ENCODE measurements around the gene MAPKBP1.

The MAPKBP1 gene

DNA sequence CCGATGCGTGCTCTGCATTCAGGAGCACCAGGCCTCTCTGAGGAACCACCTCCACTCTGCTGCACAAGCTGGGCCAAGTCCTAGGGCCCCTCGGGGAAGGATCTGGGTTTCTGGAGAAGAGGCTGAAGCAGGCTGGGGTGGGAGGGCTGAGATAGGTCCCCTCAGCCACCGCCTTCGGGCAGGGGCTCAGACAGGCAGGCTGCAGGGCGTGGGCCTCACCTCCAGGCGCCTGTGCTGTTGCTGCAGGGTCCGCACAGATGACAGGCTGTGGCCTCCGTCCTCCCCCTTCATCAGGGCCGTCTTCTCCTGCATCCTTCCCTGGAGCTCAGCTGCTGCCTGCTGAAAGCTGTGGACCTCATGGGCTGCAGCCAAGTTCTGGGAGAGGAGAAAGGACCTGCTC is 79.5 kb downstream of the MAPKBP1 start:
- Histone ChIP-seq H3K4me3 (ENCODE audit: low read length) (no peak overlapping the region), H3K9me3 (ENCODE audit: control insufficient read depth, low read length) (no peaks in the 10 kb centered on the region), H3K36me3 (ENCODE audit: control insufficient read depth, insufficient read depth, low read length, severe bottlenecking) (peaks cover 1% of the 10 kb centered on the region), H3K27me3 (replicated peaks; ENCODE audit: control insufficient read depth, insufficient read depth, low read length) (peaks cover 53% of the 10 kb centered on the region), H3K4me1 (ENCODE audit: control insufficient read depth, insufficient read depth, low read length) (no peaks in the 10 kb centered on the region), H3K9ac (ENCODE audit: low read length) (no peak overlapping the region)
- no peak for DNase-seq (ENCODE audit: low read depth)

DNA sequence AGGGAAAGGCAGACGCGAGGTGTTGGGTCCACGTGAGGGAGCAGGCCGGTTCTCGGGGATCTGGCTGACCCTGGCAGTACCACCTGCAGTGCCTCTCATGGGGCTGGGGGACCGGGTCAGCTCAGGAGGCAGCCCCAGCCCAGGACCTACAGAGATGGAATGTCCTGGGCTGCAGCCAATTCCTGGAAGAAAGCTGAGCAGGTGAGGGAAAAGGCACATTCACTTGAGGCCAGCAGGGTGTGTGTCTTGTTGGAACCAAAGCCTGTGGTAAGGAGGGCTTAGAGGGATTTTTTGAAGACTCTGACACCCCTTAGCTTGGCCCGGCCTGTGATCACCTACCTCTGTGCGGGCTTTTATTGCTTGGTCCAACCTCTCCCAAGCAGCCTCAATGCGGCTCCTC is 80.2 kb downstream of the MAPKBP1 start:
- Histone ChIP-seq H3K9me3 (ENCODE audit: control insufficient read depth, low read length) (no peaks in the 10 kb centered on the region), H3K4me1 (ENCODE audit: control insufficient read depth, insufficient read depth, low read length) (no peaks in the 10 kb centered on the region), H3K27me3 (replicated peaks; ENCODE audit: control insufficient read depth, insufficient read depth, low read length) (peaks cover 49% of the 10 kb centered on the region), H3K4me3 (ENCODE audit: low read length) (no peak overlapping the region), H3K9ac (ENCODE audit: low read length) (no peak overlapping the region), H3K36me3 (ENCODE audit: control insufficient read depth, insufficient read depth, low read length, severe bottlenecking) (no peaks in the 10 kb centered on the region)
- no peak for DNase-seq (ENCODE audit: low read depth)

DNA sequence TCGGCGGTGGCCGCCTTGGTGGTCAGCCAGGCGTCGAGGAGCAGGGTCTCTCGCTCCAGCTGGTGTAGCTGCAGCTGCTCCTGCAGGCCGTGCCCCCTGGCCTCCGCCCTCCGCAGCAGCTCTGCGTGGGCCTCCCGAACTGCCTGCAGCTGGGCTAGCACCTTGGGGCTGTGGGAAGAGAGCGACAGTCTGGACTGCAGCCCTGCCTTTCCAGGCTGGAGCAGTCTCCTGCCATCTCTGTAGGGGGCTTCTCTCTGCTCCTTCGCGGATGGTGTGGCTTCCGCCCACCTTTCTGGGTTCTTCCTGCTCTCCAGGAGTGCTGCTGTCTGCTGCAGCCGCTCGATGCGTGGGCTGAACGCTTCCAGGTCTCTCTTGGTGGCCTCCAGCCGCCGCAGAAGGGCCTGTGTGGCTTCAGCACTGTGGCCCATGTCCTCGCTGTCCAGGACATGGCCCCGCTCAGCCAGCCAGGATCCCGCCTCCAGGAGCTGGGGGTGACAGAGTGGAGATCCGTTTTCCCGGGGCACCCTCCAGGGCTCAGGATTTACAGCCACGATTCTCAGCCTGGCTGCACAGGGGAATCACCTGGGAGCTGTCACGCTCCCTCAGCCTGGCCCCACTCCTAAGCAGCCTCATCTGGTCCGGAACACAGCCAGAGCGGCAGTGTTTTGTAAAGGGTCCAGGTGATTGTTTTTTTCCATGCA is 81.1 kb downstream of the MAPKBP1 start:
- H3K4me3 ChIP-seq (ENCODE audit: low read length): no peak overlapping the region
- H3K36me3 ChIP-seq (ENCODE audit: control insufficient read depth, insufficient read depth, low read length, severe bottlenecking): no peaks in the 10 kb centered on the region
- H3K4me1 ChIP-seq (ENCODE audit: control insufficient read depth, insufficient read depth, low read length): no peaks in the 10 kb centered on the region
- H3K27me3 ChIP-seq (replicated peaks; ENCODE audit: control insufficient read depth, insufficient read depth, low read length): peaks cover 45% of the 10 kb centered on the region
- no peaks in the 10 kb centered on the region for H3K9me3 ChIP-seq (ENCODE audit: control insufficient read depth, low read length)
- DNase-seq (ENCODE audit: low read depth): no peak
- no peak overlapping the region for H3K9ac ChIP-seq (ENCODE audit: low read length)

DNA sequence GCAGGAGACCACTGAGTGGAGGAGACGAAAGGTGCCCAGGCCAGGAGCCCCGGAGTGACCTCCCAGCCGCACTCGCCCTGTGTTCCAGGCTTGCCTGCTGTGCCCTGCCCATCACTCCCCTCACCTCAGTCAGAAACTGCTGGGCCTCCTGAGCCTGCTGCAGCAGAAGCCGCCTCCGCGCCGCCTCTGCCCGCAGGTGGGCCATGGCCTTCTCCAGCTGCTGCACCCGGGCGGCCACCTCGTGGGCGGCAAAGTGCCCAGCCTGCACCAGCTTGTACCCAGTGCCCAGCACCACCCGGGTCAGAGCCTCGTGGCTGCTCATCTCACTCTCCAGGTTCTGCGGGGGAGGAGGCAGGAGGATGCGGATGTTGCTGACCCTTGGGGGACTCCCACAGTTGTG is 82.0 kb downstream of the MAPKBP1 start:
- H3K9me3 ChIP-seq (ENCODE audit: control insufficient read depth, low read length): no peaks in the 10 kb centered on the region

DNA sequence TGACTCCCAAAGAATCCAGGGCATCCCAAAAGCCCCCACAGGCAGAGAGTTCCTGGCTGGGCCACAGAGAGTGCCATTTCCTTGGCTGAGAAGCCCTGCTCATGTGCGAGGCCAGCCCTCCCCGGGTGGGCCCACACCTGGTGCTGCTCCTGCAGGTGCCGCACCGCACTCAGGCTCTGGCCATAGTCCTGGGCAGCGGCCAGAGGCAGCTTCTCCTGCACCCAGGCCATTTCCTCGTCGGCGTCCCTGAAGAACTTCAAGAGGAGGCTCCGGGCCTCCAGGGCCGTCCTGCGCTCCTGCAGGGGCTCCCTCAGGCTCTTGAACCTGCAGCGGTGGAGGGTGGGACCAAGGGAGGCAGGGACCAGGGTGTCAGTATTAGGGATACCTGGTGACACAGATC is 82.4 kb downstream of the MAPKBP1 start:
- Histone ChIP-seq H3K9me3 (ENCODE audit: control insufficient read depth, low read length) (no peaks in the 10 kb centered on the region), H3K36me3 (ENCODE audit: control insufficient read depth, insufficient read depth, low read length, severe bottlenecking) (no peaks in the 10 kb centered on the region), H3K27me3 (replicated peaks; ENCODE audit: control insufficient read depth, insufficient read depth, low read length) (peaks cover 39% of the 10 kb centered on the region), H3K4me3 (ENCODE audit: low read length) (no peak overlapping the region), H3K4me1 (ENCODE audit: control insufficient read depth, insufficient read depth, low read length) (no peaks in the 10 kb centered on the region), H3K9ac (ENCODE audit: low read length) (no peak overlapping the region)
- no peak for DNase-seq (ENCODE audit: low read depth)

More for the DNA sequence above, 82.0 kb downstream of the MAPKBP1 start:
- no peak overlapping the region for H3K4me3 ChIP-seq (ENCODE audit: low read length)
- no peaks in the 10 kb centered on the region for H3K4me1 ChIP-seq (ENCODE audit: control insufficient read depth, insufficient read depth, low read length)
- no peak for DNase-seq (ENCODE audit: low read depth)
- peaks cover 39% of the 10 kb centered on the region for H3K27me3 ChIP-seq (replicated peaks; ENCODE audit: control insufficient read depth, insufficient read depth, low read length)
- no peaks in the 10 kb centered on the region for H3K36me3 ChIP-seq (ENCODE audit: control insufficient read depth, insufficient read depth, low read length, severe bottlenecking)
- no peak overlapping the region for H3K9ac ChIP-seq (ENCODE audit: low read length)

DNA sequence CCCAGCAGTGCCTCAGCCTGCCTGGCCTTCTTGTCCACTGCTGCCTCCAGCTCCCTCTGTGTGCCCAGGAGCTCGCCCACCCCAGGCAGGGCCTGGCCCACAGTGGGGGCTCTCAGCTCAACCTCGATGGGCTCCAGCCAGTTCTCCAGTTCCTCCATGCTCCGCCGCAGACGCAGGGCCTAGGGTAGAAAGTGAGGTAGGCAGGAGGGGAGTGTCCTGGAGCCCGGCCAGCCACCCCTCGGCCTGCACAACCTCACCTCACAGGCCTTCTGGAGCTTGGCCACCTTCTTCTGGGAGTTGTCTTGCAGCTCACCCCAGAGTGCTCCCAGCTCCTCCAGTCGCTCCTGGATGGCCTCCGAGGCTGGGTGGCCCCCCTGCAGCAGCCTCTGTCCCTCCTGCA is 83.0 kb downstream of the MAPKBP1 start:
- H3K27me3 ChIP-seq (replicated peaks; ENCODE audit: control insufficient read depth, insufficient read depth, low read length): peaks cover 37% of the 10 kb centered on the region
- H3K9ac ChIP-seq (ENCODE audit: low read length): no peak overlapping the region
- H3K36me3 ChIP-seq (ENCODE audit: control insufficient read depth, insufficient read depth, low read length, severe bottlenecking): no peaks in the 10 kb centered on the region
- no peaks in the 10 kb centered on the region for H3K4me1 ChIP-seq (ENCODE audit: control insufficient read depth, insufficient read depth, low read length)
- DNase-seq (ENCODE audit: low read depth): no peak
- no peak overlapping the region for H3K4me3 ChIP-seq (ENCODE audit: low read length)
- H3K9me3 ChIP-seq (ENCODE audit: control insufficient read depth, low read length): no peaks in the 10 kb centered on the region

DNA sequence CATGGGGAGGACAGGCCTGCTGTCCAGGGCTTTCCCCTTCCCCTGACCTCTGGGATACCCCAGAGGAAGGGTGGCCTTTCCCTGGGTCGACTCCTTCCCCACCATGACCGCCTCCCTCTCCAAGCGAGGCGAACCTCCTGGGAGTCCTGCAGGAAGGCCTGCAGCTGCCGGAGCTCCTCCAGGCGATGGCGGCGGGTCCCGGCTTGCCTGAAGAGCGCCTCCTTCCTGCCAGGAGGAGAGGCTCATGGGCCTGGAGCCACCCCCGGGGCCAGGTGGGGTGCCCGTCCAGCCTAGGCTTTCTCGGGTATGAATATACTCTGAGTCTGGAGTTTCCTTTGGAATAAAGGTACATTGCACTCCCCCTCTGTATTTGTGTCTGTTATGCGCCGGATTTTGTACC is 84.5 kb downstream of the MAPKBP1 start:
- no peaks in the 10 kb centered on the region for H3K9me3 ChIP-seq (ENCODE audit: control insufficient read depth, low read length)
- no peak overlapping the region for H3K4me3 ChIP-seq (ENCODE audit: low read length)
- no peak for DNase-seq (ENCODE audit: low read depth)
- peaks cover 37% of the 10 kb centered on the region for H3K27me3 ChIP-seq (replicated peaks; ENCODE audit: control insufficient read depth, insufficient read depth, low read length)
- H3K36me3 ChIP-seq (ENCODE audit: control insufficient read depth, insufficient read depth, low read length, severe bottlenecking): no peaks in the 10 kb centered on the region
- no peak overlapping the region for H3K9ac ChIP-seq (ENCODE audit: low read length)
- no peaks in the 10 kb centered on the region for H3K4me1 ChIP-seq (ENCODE audit: control insufficient read depth, insufficient read depth, low read length)

DNA sequence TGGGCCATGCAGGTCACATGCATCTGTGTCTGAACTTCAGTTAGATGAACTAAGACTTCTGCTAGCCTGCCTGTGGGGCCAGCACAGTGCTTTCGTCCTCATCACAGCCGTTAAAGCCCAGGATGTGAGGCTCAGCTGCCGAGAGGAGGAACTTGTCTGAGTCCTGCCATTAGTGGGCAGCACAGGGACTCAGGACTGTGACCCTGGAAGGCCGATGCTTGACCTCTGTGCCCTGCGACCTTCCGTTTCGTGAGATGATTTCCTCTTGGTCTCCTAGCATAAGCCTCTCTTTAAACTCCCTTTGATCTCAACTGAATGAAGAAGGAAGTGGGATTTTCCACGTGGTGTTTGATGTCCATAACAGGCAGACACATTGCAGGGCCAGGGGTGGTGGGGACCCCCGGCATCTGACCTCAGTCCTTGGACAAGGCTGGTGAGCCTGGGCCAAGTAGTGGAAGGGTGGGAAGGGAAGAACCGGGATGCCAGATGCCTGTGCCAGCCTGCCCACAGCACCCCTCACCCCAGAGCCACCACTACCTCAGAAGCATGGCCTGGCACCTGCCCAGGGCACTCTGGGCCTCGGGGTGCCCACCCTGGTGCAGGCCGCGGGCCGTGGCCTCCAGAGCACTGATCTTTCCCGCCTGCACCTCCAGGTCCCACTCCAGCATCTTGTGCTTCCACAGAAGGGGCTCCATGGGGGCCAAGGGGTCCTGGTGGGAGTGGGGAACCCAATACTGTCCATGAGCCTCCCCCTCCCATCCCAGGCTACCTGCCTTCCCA is 86.0 kb downstream of the MAPKBP1 start:
- no peak overlapping the region for H3K4me3 ChIP-seq (ENCODE audit: low read length)
- no peaks in the 10 kb centered on the region for H3K4me1 ChIP-seq (ENCODE audit: control insufficient read depth, insufficient read depth, low read length)
- H3K27me3 ChIP-seq (replicated peaks; ENCODE audit: control insufficient read depth, insufficient read depth, low read length): peaks cover 24% of the 10 kb centered on the region
- DNase-seq (ENCODE audit: low read depth): no peak
- no peaks in the 10 kb centered on the region for H3K36me3 ChIP-seq (ENCODE audit: control insufficient read depth, insufficient read depth, low read length, severe bottlenecking)
- no peak overlapping the region for H3K9ac ChIP-seq (ENCODE audit: low read length)
- H3K9me3 ChIP-seq (ENCODE audit: control insufficient read depth, low read length): no peaks in the 10 kb centered on the region

DNA sequence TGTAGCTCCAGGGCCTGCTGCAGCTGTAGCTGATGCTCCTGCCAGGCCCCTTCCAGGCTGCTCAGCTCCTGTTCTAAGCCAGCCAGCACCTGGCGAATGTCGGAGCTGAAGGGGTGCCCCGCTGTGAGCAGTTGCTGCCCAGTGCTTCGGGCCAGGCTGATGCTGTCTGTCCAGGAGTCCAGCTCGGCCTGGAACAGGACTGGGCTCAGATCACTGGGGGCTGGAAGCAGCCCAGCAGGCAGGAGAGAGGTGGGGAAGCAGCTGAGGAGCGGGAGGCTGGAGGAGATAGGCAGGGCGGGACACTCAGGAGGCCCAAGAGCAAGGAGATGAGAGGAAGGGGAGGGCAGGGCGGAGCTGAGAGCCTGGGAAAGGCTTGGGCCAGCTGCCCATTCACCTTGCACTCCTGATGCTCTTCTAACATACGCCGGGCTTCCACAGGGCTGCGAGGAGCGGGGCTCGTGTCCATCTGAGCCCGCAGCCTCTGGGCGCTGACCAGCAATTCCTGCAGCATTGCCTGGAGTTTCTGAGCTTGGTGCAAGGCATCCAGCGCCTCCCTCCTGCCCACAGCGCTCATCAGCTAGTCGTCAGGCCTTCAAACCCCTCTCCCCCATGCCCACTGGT is 87.6 kb downstream of the MAPKBP1 start:
- Histone ChIP-seq H3K9me3 (ENCODE audit: control insufficient read depth, low read length) (no peaks in the 10 kb centered on the region), H3K4me1 (ENCODE audit: control insufficient read depth, insufficient read depth, low read length) (no peaks in the 10 kb centered on the region), H3K9ac (ENCODE audit: low read length) (no peak overlapping the region), H3K36me3 (ENCODE audit: control insufficient read depth, insufficient read depth, low read length, severe bottlenecking) (no peaks in the 10 kb centered on the region), H3K4me3 (ENCODE audit: low read length) (no peak overlapping the region), H3K27me3 (replicated peaks; ENCODE audit: control insufficient read depth, insufficient read depth, low read length) (peaks cover 22% of the 10 kb centered on the region)
- DNase-seq (ENCODE audit: low read depth): no peak

DNA sequence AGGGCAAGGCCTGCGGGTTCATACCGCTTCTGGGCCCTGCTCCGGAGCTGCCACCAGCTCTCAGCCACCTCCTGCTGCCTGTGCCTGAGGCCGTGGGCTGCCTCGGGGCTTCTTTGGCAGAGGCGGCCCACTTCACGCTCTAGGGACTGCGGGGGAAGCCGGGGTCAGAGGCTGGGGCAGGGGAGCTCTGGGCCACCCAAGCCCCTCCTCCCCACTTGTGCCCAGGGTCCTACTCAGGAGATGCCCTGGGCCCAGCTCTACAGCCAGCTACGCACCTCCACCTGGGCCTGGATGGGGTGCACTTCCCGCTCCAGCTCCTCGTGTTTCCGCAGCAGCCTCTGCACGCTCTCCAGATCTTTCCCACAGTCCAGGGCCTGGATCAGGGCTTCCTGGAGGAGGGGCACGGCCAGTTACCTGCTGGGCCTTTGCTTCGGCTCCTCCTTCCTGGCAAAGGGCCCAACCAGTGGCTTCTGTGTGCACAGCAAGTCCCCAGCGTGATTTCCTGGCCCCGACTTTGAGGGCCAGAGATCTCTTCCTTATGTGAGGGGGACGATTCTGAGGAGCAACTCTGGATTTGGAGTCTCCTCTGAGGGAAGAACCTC is 88.3 kb downstream of the MAPKBP1 start:
- H3K4me1 ChIP-seq (ENCODE audit: control insufficient read depth, insufficient read depth, low read length): no peaks in the 10 kb centered on the region
- no peaks in the 10 kb centered on the region for H3K36me3 ChIP-seq (ENCODE audit: control insufficient read depth, insufficient read depth, low read length, severe bottlenecking)
- DNase-seq (ENCODE audit: low read depth): no peak
- no peak overlapping the region for H3K9ac ChIP-seq (ENCODE audit: low read length)
- peaks cover 22% of the 10 kb centered on the region for H3K27me3 ChIP-seq (replicated peaks; ENCODE audit: control insufficient read depth, insufficient read depth, low read length)
- H3K9me3 ChIP-seq (ENCODE audit: control insufficient read depth, low read length): no peaks in the 10 kb centered on the region
- no peak overlapping the region for H3K4me3 ChIP-seq (ENCODE audit: low read length)

DNA sequence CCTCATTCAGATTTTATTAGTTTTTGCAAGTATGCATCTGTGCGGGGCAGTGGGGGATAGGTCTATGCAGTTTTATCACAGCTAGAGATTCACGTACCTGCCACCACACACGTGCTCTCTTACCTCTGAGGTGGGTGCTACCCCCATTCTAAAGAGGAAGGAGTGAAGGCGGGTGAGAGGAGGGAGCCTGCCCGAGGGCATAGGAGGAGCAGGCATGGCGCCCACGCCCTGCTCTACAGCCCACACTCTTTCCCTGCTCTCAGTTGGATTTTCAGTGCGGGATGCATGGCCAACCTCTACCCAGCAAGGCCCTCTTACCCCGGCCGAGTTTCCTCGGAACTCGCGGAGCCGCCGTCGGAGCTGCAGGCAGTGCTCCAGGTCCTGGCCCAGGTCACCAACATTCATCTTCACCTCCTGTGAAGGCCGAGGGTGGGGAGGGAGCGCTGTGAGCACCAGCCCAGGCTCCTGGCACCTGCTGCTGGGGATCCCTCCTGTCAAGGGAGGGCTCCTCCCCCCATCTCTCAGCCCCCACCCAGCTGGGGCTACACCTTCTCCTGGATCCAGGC is 91.3 kb downstream of the MAPKBP1 start:
- Histone ChIP-seq H3K36me3 (ENCODE audit: control insufficient read depth, insufficient read depth, low read length, severe bottlenecking) (no peaks in the 10 kb centered on the region), H3K27me3 (replicated peaks; ENCODE audit: control insufficient read depth, insufficient read depth, low read length) (peaks cover 17% of the 10 kb centered on the region), H3K4me3 (ENCODE audit: low read length) (no peak overlapping the region), H3K9ac (ENCODE audit: low read length) (no peak overlapping the region), H3K9me3 (ENCODE audit: control insufficient read depth, low read length) (no peaks in the 10 kb centered on the region), H3K4me1 (ENCODE audit: control insufficient read depth, insufficient read depth, low read length) (peaks cover 17% of the 10 kb centered on the region)
- DNase-seq (ENCODE audit: low read depth): no peak

All from adipocyte (in vitro differentiated cells).